HG02588 (cell line): ENCODE results near the gene TEKT5.
"Not testable (repeated sequence)": the region's sequence is repeated elsewhere in the genome, so short reads cannot be mapped to it uniquely, and the experiment has no call there.

Experiments
- ATAC-seq: cut with Tn5 transposase; IDR thresholded peaks from one replicate; pipeline ENCODE4 v1.9.1; 2021; ENCODE audit warnings: mild to moderate bottlenecking, moderate library complexity; ENCODE audit not compliant: unreplicated experiment

TEKT5 gene

DNA sequence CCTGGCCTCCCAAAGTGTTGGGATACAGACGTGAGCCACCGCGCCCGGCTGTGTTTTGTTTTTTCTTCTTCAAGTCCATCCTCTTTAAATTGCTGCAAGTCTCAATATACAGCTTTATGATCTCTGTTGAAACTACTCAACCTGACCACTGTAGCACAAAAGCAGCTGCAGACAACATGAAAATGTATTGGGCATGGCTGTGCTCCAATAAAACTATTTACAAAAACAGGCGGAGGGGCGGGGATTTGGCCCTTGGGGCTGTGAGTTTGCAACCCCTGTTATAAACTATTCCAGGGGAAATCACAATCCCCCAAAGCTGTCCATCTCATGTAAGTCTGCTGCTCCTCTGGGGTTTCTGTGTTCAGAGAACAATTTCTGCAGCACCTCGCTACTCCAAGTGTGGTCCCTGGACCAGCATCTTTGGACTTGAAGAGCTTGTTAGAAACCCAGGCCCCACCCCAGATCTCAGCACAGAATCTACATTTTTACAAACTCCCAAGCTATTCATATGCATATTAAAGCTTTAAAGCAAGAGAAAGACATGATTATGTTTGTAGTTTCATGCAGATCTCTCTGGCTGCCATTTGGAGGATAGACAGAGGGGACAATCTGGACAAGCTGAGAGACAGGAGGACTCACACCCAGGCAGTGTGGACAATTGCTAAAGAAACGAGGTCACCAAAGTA lies 33.6 kb downstream of the TEKT5 start:
- no peak for ATAC-seq

DNA sequence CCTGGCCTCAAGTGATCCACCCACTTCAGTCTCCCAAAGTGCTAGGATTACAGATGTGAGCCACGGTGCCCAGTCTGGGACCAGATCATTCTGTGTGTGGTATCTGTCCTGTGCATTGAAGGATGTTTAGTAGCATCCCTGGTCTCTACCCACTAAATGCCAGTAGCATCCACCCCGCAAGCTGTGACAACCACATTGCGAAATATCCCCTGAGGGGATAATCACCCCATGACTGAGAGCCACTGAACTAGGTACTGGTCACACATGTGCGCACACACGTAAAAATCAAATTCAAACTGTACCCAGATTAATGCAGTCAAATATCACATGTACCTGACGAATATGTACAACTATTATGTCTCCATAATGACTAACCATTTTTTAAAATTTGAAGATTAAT lies 35.8 kb downstream of the TEKT5 start:
- no peak for ATAC-seq

DNA sequence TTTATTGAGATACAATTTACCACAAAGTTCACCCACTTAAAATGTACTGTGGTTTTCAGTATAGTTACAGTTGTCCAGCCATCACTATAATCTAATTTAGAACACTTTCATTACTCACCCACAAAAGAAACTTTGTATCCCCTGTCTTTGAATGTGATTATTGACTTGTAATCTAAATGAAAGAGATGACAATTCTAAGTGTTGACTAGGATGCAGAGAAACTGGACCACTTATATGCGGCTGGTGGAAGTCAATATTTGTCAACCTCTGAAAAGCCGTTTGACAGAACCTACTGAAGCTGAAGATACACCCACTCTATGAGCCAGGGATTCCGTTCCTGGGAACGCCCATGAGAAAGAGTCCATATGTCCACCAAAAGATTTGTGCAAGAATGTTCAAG lies 36.8 kb downstream of the TEKT5 start:
- ATAC-seq: no peak

DNA sequence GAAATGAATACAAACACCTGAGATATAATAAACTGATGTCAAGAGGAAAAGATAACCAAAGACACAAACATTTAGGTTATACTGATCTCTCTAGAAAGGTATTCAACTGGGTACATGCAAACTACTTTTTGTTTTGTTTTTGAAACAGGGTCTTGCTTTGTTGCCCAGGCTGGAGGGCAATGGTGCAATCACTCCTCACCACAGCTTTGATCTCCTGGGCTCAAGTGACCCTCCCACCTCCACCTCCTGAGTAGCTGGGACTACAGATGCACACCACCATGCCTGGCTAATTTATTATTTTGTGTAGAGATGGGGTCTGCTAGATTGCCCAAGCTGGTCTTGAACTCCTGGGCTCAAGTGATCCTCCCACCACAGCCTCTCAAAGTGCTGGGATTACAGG lies 38.1 kb downstream of the TEKT5 start:
- no peak for ATAC-seq

DNA sequence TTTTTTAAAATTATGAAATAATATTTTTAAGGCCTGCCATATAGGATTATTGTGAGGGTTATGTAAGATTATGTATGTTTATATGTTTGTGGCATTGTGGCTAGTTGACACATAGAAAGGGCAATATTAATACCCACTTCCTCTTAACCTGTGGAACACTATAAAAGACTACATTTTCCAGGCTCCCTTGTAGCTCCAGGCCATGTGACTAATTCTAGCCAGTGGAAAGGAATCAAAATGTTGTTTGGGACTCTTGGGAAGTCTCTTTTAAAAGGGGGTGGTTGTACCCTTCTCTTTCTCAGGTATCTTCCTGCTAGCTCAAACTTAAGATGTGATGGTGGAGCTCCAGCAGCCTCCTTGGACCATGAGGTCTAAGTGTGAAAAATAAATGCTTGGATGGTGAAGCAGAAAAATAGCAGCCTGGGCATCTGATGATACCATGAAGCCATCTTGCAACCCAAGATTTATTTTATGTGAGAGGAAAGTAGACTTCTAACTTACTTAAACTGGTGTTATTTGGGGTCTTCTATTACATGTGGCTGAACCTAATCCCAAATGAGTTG lies 39.2 kb downstream of the TEKT5 start:
- no peak for ATAC-seq

DNA sequence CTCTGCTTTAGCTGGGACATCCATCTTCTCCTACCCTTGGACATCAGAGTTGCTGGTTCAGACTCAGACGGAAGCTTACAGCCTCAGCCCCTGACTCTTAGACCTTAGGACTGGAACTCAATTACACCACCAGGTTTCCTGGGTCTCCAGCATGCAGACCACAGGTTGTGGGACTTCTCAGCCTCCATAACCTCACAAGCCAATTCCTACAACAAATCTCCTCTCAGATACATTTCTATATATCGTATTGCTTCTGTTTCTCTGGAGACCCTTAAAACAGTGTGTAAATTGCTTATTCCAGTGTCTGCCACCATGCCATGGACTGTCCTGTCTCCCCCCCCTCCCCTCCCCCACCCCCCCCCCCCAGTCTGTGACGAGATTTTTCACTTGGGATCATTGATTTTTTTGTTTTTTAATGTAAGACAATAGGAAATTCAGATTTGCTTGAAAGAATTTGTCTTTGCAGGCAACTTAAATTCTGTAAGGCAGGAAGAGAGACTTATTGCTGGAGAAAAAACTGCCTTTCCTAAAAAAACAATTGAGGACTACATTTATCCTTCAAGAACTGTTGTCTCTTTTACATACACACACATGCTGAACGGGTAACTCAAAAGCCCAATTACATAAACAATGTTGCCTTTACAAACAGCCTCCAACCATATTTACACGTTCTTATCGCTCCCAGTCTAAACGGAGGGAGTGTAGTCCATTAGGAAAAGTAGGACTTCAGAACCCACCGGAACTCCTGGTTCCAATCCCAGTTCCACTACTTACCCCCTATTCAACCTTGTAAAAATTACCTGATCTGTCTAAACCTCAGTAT lies 39.9 kb downstream of the TEKT5 start:
- ATAC-seq: no peak

DNA sequence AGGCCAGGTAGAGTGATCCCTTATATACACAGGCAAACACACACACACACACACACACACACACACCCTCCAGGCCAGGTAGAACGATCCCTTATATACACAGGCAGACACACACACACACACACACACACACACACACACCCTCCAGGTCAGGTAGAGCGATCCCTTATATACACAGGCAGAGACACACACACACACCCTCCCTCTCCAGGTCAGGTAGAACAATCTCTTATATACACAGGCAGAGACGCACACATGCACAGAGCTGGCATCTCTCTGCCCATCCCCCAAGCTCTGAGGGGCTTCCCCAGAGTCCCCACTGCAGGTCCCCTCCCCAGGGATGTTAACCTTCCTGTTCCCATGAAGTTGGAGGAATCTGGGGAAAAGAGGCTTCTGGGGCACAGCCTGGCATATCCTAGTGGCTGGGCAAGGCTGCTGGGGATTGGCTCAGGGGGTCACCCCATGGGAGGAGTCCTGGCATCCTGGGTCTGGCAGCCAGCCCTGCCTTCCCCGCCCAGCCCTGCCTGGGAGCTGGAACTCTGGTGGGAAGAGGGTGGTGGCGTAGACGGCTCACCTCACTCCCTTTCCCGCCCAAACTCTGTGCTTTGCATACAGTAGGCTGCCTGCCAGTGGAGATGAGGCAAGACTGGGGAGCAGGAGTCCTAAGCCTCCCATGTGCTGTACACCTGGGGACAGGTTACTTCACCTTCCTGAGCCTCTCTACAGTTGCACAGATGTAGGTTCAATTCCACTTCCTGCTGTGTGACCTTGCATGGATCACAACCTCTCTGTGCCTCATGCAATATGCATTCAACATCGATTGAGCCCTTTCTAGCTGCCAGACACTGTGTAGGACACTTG lies 41.8 kb downstream of the TEKT5 start:
- ATAC-seq: no peak

DNA sequence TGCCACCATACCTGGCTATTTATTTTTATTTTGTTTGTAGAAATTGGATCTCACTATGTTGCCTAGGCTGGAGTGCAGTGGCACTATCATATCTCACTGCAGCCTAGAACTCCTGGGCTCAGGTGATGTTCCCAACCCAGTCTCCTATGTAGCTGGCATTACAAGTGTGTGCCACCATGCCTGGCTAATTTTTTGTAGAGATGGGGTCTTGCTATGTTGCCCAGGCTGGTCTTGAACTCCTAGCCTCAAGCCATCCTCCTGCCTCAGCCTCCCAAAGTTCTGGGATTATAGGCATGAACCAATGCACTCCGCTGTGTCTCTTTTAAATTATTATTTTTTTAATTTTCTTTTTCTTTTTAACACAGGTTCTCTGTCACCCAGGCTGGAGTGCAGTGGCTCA lies 45.6 kb downstream of the TEKT5 start:
- ATAC-seq: not testable (repeated sequence)

DNA sequence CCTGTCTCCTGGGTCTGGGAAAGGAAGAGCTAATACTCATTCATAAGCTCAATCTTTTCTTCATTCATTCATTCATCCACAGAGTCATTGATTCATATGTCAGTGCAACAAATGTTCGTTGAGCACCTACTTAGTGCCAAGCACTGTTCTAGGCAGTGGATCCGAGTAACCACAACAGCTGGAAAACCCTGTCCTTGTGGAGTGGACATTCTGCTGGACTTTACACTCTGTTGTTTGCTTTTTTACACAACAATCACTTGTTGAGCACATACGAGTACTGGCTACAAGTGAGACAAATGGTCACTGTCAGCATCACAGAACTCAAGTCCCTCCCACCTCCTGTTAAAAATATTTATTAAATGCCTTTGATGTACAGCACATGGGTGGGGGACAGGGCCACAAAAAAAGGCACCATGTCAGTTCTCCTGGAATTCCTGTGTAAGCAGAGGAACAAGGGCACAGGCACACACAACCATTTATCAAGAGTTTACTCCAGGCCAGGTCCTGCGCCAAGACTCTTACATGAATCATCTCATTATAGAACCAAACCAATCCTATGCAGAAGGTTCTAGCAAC lies 46.9 kb downstream of the TEKT5 start:
- ATAC-seq: no peak

DNA sequence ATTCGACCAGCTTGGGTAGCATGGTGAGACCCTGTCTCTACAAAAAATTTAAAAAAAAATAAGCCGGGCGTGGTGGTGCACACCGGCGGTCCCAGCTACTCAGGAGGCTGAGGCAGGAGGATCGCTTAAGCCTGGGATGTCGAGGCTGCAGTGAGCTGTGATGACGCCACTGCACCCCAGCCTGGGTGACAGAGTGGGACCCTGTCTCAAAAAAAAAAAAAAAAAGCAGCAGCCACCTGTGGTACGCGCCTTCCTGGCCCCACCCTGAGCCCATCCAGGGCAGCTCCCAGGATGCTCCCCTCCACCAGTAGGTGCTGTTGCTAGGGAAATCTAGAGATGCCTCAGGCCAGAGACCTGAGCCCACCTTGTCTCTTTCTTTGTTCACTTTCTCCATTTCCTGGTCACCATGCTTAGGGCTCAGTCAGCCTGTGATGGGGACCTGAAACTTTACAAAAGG lies 47.4 kb downstream of the TEKT5 start:
- no peak for ATAC-seq

DNA sequence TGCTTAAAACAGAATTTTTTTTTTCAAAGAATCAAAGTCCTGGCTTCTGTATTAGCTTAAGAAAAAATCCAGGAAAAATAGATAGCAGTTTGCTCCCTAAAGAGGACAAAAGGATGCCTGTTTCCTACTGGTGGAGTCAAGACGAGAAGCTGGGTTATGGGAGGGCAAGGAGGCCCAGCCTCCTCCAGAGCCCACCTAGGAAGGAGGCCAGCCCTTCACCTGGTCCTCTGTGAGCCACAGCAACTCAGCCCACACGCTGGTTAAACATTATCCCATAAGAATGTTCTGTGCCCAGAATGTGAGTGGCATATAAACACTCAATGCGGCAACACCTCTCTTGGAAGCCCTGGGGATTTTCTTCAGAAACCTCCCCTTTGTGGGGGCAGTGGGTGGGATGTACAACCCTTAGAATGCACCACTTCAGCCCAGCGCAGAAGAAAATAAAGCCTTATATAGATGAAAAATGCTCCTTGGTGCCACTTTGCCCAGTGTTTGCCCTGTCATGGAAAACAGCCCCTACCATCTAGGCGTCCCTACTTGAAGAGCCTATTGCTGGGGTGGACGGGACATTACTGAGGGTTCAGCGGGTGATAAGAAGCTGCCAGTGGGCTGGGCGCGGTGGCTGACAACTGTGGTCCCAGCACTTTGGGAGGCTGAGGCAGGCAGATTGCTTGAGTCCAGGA lies 48.0 kb downstream of the TEKT5 start:
- no peak for ATAC-seq

DNA sequence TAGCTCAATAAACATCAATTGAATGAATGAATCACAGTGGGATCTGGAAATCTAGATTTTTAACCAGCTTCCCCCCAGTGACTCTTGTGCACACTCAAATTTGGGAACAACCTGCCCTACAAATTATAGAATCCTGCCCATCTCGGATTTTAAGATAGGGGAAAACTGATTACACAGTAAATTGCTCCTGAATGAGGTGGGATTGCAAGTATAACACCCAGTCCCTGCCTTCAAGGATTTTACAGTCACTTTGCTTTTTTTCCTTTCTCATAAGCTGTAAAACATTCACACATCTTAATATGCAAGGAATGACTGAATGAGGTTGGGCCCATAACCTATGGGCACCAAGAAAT lies 48.5 kb downstream of the TEKT5 start:
- no peak for ATAC-seq

DNA sequence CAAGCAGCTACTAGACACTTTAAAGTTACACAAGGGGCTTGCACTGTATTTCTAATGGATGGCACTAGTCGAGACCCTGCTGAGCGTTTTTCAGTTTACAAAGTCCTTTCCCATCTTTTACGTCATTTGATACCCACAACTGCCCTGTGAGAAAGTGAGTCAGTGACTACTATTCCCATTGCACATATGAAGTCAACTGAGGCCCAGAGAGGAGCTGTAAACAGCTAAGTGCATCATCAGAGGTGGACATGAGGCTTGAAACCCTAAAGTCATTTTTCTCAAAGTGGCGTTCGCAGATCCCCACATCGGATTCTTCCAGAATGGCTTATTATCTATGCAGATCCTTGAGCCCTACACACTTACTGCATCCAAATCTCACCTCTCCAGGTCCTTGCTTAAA lies 50.6 kb downstream of the TEKT5 start:
- no peak for ATAC-seq

DNA sequence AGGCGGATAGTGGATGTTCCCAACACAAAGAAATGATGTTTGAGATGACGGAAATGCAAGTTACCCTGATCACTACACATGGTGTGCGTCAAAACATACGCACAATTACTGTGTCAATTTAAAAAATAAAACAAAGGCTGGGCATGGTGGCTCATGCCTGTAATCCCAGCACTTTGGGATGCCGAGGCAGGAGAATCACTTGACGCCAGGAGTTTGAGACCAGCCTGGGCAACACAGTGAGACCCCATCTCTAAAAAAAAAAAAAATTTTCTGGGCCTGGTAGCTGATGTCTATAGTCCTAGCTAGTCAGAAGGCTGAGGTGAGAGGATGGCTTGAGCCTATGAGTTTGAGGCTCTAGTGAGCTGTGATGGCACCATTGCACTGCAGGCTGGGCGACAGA lies 51.8 kb downstream of the TEKT5 start:
- ATAC-seq: no peak

DNA sequence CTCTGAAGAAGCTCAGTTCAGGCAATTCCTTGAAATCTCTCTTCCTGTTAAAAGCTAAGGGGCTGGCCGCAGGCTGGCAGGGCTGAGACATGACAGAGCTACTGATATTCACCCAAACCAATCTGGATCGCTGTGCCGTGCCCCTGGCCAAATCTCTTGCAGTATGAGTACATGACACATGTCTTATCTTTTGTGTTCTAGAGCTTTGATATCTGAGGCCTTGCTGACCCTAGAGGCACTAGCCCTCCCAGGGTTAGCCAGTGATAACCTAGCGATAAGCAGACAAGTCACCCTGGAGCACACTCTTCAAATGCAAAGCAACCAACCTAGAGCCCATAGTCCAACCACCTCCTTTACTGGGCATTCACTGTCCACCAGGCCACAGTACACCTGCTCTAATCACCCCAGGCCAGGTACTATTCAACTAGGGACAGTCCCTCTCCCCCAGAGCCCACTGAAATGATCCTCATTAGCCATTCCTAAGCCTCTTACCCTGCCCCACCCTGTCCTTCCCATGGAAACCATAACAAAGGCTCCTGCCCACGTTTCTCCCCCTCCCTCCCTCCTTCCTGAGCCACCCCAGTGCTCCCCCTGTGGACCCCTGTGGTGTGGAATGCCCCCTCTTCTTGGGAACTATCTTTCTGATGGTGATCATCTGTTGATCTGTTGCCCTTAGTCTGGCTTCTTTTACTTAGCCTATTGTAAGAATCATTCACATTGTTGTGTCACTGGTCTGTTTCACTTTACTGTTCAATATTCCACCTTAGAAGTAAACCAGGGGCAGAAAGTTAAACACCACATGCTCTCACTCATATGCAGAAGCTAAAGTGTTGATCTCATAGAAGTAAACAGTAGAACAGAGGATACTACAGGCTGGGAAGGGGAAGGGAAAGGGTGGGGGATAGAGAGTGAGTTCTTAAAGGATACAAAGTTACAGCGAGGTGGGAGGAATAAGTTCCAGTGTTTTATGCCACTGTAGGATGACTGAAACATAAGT lies 52.5 kb downstream of the TEKT5 start:
- ATAC-seq: no peak

DNA sequence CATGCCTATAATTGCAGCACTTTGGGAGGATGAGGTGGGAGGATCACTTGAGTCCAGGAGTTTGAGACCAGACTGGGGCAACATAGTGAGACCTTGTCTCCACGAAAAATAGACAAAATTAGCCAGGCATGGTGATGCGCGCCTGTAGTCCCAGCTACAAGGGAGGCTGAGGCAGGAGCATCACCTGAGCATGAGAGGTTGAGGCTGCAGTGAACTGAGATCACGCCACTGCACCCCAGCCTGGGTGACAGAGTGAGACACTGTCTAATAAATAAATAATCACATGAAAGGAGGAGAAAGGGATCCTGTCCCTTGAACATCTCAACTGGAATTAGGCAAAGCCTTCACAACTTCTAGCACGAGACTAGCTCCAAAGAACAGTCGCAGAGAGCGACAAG lies 53.2 kb downstream of the TEKT5 start:
- no peak for ATAC-seq

DNA sequence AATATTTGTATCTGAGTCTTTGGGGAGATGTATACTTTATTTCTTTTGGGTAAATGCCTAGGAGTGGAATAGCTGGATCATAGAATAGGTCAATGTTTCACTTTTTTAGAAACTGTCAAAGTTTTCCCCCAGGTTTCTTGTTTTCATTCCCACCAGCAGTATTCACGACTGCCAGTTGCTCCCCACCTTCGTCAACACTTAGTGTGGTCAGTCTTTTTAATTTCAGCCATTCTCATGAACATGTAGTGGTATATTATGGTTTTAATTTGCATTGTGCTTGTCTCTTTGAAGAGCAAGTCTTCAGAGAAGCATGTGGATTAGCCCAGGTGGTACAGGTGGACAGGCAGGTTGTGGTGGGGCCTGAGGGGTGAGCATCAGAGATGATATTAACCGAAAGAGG lies 53.8 kb downstream of the TEKT5 start:
- ATAC-seq: no peak

DNA sequence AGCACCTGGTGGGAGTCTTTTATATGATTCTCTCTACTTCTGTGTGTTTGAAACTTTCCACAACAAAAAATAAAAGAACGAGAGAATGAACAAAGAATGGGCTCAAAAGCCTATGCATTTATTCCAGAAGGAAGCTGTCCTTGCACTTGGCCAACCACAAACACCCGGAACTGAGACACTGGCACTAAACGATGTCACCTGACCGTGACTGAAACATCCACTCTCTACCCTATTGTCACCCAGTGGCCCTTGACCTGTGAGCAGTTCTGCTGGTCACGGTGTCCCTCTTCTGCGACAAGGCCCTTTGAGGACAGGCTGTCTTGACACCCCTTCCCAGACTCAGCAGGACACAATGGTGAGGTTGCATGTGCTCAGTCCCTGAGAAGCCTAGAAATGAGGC lies 56.6 kb downstream of the TEKT5 start:
- no peak for ATAC-seq

DNA sequence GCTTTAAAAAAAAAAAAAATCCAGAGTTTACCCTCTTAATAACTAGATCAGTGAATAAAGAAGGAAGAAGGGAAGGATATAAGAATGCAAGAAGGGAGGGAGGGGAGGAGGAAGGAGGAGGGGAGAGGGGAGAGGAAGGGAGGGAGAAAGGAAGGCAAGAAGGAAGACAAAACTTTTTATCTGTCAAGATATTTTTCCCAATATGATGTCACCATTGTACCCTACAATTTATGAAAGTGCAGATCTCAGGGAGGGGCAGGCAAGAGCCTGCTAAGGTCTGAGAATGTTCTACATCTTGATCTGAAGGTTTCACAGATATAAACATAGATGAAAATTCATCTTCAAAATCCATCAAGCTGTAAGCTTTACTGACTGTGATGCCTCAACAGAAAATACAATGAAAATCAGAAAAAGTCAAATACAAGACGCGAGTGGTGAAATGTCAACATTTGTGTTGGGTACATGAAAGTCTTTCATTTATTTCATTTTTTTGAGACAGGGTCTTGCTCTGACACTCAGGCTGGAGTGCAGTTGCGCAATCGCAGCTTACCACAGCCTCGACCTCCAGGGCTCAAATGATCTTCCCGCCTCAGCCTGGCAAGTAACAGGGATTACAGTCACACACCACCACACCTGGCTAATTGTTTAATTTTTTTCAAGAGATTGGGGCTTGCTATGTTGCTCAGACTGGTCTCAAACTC lies 57.2 kb downstream of the TEKT5 start:
- ATAC-seq: no peak
